GM12878 (cell line): Measurements from ENCODE around the gene FNDC3A.

Experiments
- BHLHE40 ChIP-seq, 2 experiments: fragments of 450-650 bp in 1 of 2; IDR thresholded peaks; 2 replicates each; pipeline ENCODE4 v1.6.1; 2011 to 2017; ENCODE audit warnings: low read depth in 2 of 2, borderline replicate concordance in 1 of 2, improper control_type of control experiment in 1 of 2, low read length in 1 of 2, mild to moderate bottlenecking in 1 of 2
- BRCA1 ChIP-seq: IDR thresholded peaks from 2 replicates; pipeline ENCODE4 v1.6.1; 2011; ENCODE audit warnings: low read depth, low read length, improper control_type of control experiment
- CEBPB ChIP-seq, 2 experiments: fragments of 150-350 bp in 1 of 2; IDR thresholded peaks; 2 replicates each; pipeline ENCODE4 v1.6.1; 2012 to 2014; ENCODE audit warnings: low read depth in 2 of 2, low read length in 2 of 2, borderline replicate concordance in 1 of 2, inconsistent platforms in 1 of 2
- CREM ChIP-seq: IDR thresholded peaks from 2 replicates; pipeline ENCODE4 v1.6.1; 2014; ENCODE audit warnings: antibody characterized with exemption, low read depth
- CTCF ChIP-seq, 3 experiments: IDR thresholded peaks in 2 of 3; conservative IDR thresholded peaks in 1 of 3; 2 replicates each; pipeline ENCODE4 v1.5.1; 2011; ENCODE audit warnings: low read depth in 3 of 3, low read length in 3 of 3, mild to moderate bottlenecking in 3 of 3, control low read depth in 2 of 3, moderate library complexity in 2 of 3, inconsistent platforms in 1 of 3, mixed read lengths in 1 of 3; ENCODE audit not compliant: control insufficient read depth in 2 of 3, insufficient read depth in 1 of 3; ENCODE audit errors: extremely low read depth in 1 of 3
- FOXK2 ChIP-seq: fragments of 450-650 bp; IDR thresholded peaks from 2 replicates; pipeline ENCODE4 v1.6.1; 2017; ENCODE audit warnings: mild to moderate bottlenecking, moderate library complexity
- NFXL1 ChIP-seq: fragments of 450-650 bp; IDR thresholded peaks from 2 replicates; pipeline ENCODE4 v1.6.1; 2017; ENCODE audit warnings: antibody characterized with exemption, mild to moderate bottlenecking, borderline replicate concordance
- SPI1 ChIP-seq: IDR thresholded peaks from 2 replicates; pipeline ENCODE4 v1.6.1; 2011; ENCODE audit warnings: low read depth, mild to moderate bottlenecking, low read length, moderate library complexity, borderline replicate concordance; ENCODE audit not compliant: insufficient read depth
- ZNF24 ChIP-seq: fragments of 450-650 bp; IDR thresholded peaks from 2 replicates; pipeline ENCODE4 v1.6.1; 2017; ENCODE audit warnings: antibody characterized with exemption, mild to moderate bottlenecking

GRCh38 chr13:49052813-49053212, 77.1 kb downstream of the FNDC3A start:
- no peak for TF ChIP-seq CREM
- TF ChIP-seq CEBPB (IDR thresholded peaks at IDR 0.05; ENCODE audit: borderline replicate concordance in 1 of 2, low read depth in 2 of 2, low read length in 2 of 2): no peak
- no peak for TF ChIP-seq BRCA1
- TF ChIP-seq CTCF (IDR thresholded peaks at IDR 0.05 in 2 of 3, conservative IDR thresholded peaks at IDR 0.05 in 1 of 3; ENCODE audit: control insufficient read depth in 2 of 3, extremely low read depth in 1 of 3, insufficient read depth in 1 of 3, low read depth in 3 of 3, low read length in 3 of 3): no peak
- no peak for TF ChIP-seq ZNF24
- no peak for TF ChIP-seq BHLHE40 (IDR thresholded peaks at IDR 0.05; ENCODE audit: borderline replicate concordance in 1 of 2, low read depth in 2 of 2, low read length in 1 of 2)
- no peak for TF ChIP-seq NFXL1
- TF ChIP-seq FOXK2: no peak
- TF ChIP-seq SPI1: no peak
